HCT116 (cell line): ENCODE data around the gene WASL. TPM values are rescaled to one million over a fixed set of nuclear protein-coding genes. Genes with fewer than 3 reads are reported as not detected.

Experiments
- ATAC-seq: fragments of 200-7000 bp; cut with Tn5 transposase; 2 replicates; pipeline ENCODE4 v1.9.1; 2020; ENCODE audit warnings: mild to moderate bottlenecking, moderate library complexity
- BruUV-seq: library from RNA; stranded (reverse); fragments of 400-500 nt; replicated peaks from 2 replicates; lab custom pipeline; 2021; lab: Mats Ljungman, UMichigan
- CTCF ChIA-PET: fragments of 300-600 bp; sonication (Branson Sonifier 250); formaldehyde crosslinking; loops from one replicate; lab custom pipeline; 2021; ENCODE audit warnings: antibody characterized with exemption; lab: Charles Lee
- POLR2A ChIA-PET: fragments of 300-600, 350-600 bp; sonication (Branson Sonifier 250); formaldehyde crosslinking; loops from one replicate; lab custom pipeline; 2021; ENCODE audit warnings: antibody characterized with exemption; lab: Charles Lee
- RAD21 ChIA-PET, 2 experiments: fragments of 300-600 bp; sonication (Branson Sonifier 250); formaldehyde crosslinking; loops; one replicate each; lab custom pipeline; 2023; ENCODE audit warnings: low total read pairs in 2 of 2; ENCODE audit not compliant: uncharacterized antibody in 2 of 2, unreplicated experiment in 2 of 2, low non-redundant PET in 1 of 2; lab: Charles Lee
- DNase-seq: peaks from one replicate; pipeline ENCODE4 v3.0.0-alpha.2; 2010; ENCODE audit warnings: low read depth, low spot score
- H2AFZ ChIP-seq: fragments of 200-600 bp; shearing (Covaris generic), sonication (generic); 2 replicates; pipeline ENCODE4 v1.6.1; 2017; ENCODE audit warnings: low read depth, mixed run types, mixed read lengths, antibody characterized with exemption, low read length; ENCODE audit not compliant: poor library complexity, severe bottlenecking
- H3K27ac ChIP-seq: 2 replicates; pipeline ENCODE4 v1.5.1; 2012; ENCODE audit warnings: low read depth, low read length
- H3K27me3 ChIP-seq: fragments of 200-600 bp; sonication (generic); 2 replicates; pipeline ENCODE4 v1.6.1; 2016; ENCODE audit warnings: mixed run types, low read length, mixed read lengths; ENCODE audit not compliant: insufficient read depth
- H3K36me3 ChIP-seq, 2 experiments: fragments of 200-500 bp in 1 of 2; fragments of 200-600 bp in 1 of 2; sonication (Bioruptor generic) in 1 of 2; sonication (generic) in 1 of 2; 2 replicates each; pipeline versions ENCODE4 v1.5.1 to v1.6.1; 2014 to 2016; ENCODE audit warnings: low read length in 2 of 2, inconsistent platforms in 1 of 2, mixed read lengths in 1 of 2, mixed run types in 1 of 2; ENCODE audit not compliant: insufficient read depth in 2 of 2, control insufficient read depth in 1 of 2
- H3K4me1 ChIP-seq, 2 experiments: fragments of 200-600 bp in 1 of 2; sonication (generic) in 1 of 2; 2 replicates each; pipeline versions ENCODE4 v1.5.1 to v1.6.1; 2012 to 2017; ENCODE audit warnings: low read length in 2 of 2, inconsistent platforms in 1 of 2, mild to moderate bottlenecking in 1 of 2, mixed read lengths in 1 of 2, mixed run types in 1 of 2, moderate library complexity in 1 of 2; ENCODE audit not compliant: insufficient read depth in 2 of 2, control insufficient read depth in 1 of 2
- H3K4me2 ChIP-seq: fragments of 200-600 bp; sonication (generic); 2 replicates; pipeline ENCODE4 v1.6.1; 2017; ENCODE audit warnings: mixed run types, low read length, mixed read lengths
- H3K4me3 ChIP-seq, 2 experiments: fragments of 200-600 bp in 1 of 2; sonication (generic) in 1 of 2; replicated peaks in 1 of 2; 2 replicates each; pipeline ENCODE4 v1.5.1; 2011 to 2016; ENCODE audit warnings: low read length in 2 of 2, control low read depth in 1 of 2, low read depth in 1 of 2, mild to moderate bottlenecking in 1 of 2, mixed read lengths in 1 of 2, mixed run types in 1 of 2
- H3K79me2 ChIP-seq: fragments of 200-600 bp; sonication (generic); 2 replicates; pipeline ENCODE4 v1.6.1; 2017; ENCODE audit warnings: mild to moderate bottlenecking, mixed run types, low read length, moderate library complexity, mixed read lengths; ENCODE audit not compliant: insufficient read depth
- H3K9ac ChIP-seq: fragments of 200-600 bp; sonication (generic); 2 replicates; pipeline ENCODE4 v1.6.1; 2016; ENCODE audit warnings: low read length, mixed read lengths
- H3K9me2 ChIP-seq: fragments of 200-600 bp; sonication (generic), shearing (Covaris generic); 2 replicates; pipeline ENCODE4 v1.6.1; 2017; ENCODE audit warnings: mixed run types, mild to moderate bottlenecking, moderate library complexity; ENCODE audit not compliant: insufficient read depth
- H3K9me3 ChIP-seq, 2 experiments: fragments of 200-500 bp in 1 of 2; fragments of 200-600 bp in 1 of 2; sonication (Bioruptor generic) in 1 of 2; sonication (generic) in 1 of 2; 2 replicates each; pipeline ENCODE4 v1.6.1; 2014 to 2017; ENCODE audit warnings: low read length in 2 of 2, mixed read lengths in 2 of 2, inconsistent platforms in 1 of 2, low read depth in 1 of 2, mild to moderate bottlenecking in 1 of 2, mixed run types in 1 of 2, moderate library complexity in 1 of 2; ENCODE audit not compliant: control insufficient read depth in 1 of 2, insufficient read depth in 1 of 2
- H4K20me1 ChIP-seq: fragments of 200-600 bp; sonication (generic), shearing (Covaris generic); 2 replicates; pipeline ENCODE4 v1.6.1; 2017; ENCODE audit warnings: mixed run types, mild to moderate bottlenecking, moderate library complexity; ENCODE audit not compliant: insufficient read depth
- CTCF ChIP-seq, 3 experiments: fragments of 200-600 bp in 1 of 3; sonication (generic) in 1 of 3; IDR thresholded peaks in 2 of 3; conservative IDR thresholded peaks in 1 of 3; 2 replicates each; pipeline ENCODE4 v1.5.1; 2012 to 2017; ENCODE audit warnings: low read depth in 2 of 3, low read length in 2 of 3, antibody characterized with exemption in 1 of 3, borderline replicate concordance in 1 of 3, control low read depth in 1 of 3, mild to moderate bottlenecking in 1 of 3, mixed read lengths in 1 of 3, mixed run types in 1 of 3, moderate library complexity in 1 of 3; ENCODE audit not compliant: insufficient read depth in 1 of 3
- EGR1 ChIP-seq: IDR thresholded peaks from 2 replicates; pipeline ENCODE4 v1.6.1; 2012; ENCODE audit warnings: low read depth
- ELF1 ChIP-seq: IDR thresholded peaks from 2 replicates; pipeline ENCODE4 v1.6.1; 2012; ENCODE audit warnings: low read depth, borderline replicate concordance
- FOSL1 ChIP-seq: IDR thresholded peaks from 2 replicates; pipeline ENCODE4 v1.6.1; 2012; ENCODE audit warnings: low read depth
- JUND ChIP-seq: IDR thresholded peaks from 2 replicates; pipeline ENCODE4 v1.6.1; 2012
- SIN3A ChIP-seq: IDR thresholded peaks from 2 replicates; pipeline ENCODE4 v1.6.1; 2012; ENCODE audit warnings: low read depth
- SP1 ChIP-seq: IDR thresholded peaks from 2 replicates; pipeline ENCODE4 v1.6.1; 2012; ENCODE audit warnings: low read depth
- TCF7L2 ChIP-seq: IDR thresholded peaks from 2 replicates; pipeline ENCODE4 v1.7.0; 2011; ENCODE audit warnings: borderline replicate concordance, inconsistent platforms; ENCODE audit not compliant: insufficient read depth, insufficient read length; ENCODE audit errors: extremely low read depth
- YY1 ChIP-seq: IDR thresholded peaks from 2 replicates; pipeline ENCODE4 v1.6.1; 2011; ENCODE audit warnings: low read length, low read depth, moderate library complexity, mild to moderate bottlenecking; ENCODE audit not compliant: insufficient replicate concordance; ENCODE audit errors: extremely low read depth
- ZFX ChIP-seq: fragments of 450-650 bp; IDR thresholded peaks from 2 replicates; pipeline ENCODE4 v1.6.1; 2017
- ZNF274 ChIP-seq: fragments of 200-500 bp; sonication (Bioruptor generic); IDR thresholded peaks from 2 replicates; pipeline ENCODE4 v1.6.1; 2014; ENCODE audit warnings: mild to moderate bottlenecking, low read depth, low read length, inconsistent platforms
- intact Hi-C: fragments of 100-400 bp; cut with micrococcal nuclease; formaldehyde crosslinking; loops from 2 replicates; pipeline ENCODE4 v1.10.0; 2022
- total RNA-seq: library from RNA; stranded (reverse); gene quantifications from one replicate; pipeline ENCODE4 v1.2.1, GENCODE V29; 2021; ENCODE audit not compliant: unreplicated experiment

WASL gene
- total RNA-seq, 1 experiment from 2014 or later: 26.2 TPM

GRCh38 chr7:123663200-123663599 lies 85.6 kb downstream of the WASL start:
- H2AFZ ChIP-seq: no peak overlapping the region
- H3K9me3 ChIP-seq: no peaks in the 10 kb centered on the region
- no peaks in the 10 kb centered on the region for H3K79me2 ChIP-seq
- BruUV-seq: no TSS peak
- H3K4me1 ChIP-seq: no peaks in the 10 kb centered on the region
- no peak overlapping the region for H3K9ac ChIP-seq
- DNase-seq (no peak), ATAC-seq (no peak)
- H3K4me3 ChIP-seq: no peak overlapping the region
- H4K20me1 ChIP-seq: no peaks in the 10 kb centered on the region
- H3K27me3 ChIP-seq: no peaks in the 10 kb centered on the region
- ChIA-PET CTCF (no interaction called here), POLR2A (no interaction called here), RAD21 (no interaction called here)
- H3K9me2 ChIP-seq: no peaks in the 10 kb centered on the region
- no peaks in the 10 kb centered on the region for H3K36me3 ChIP-seq
- H3K4me2 ChIP-seq: no peak overlapping the region
- H3K27ac ChIP-seq: no peak overlapping the region
- intact Hi-C loops: no loop called here
- TF ChIP-seq JUND (no peak), SP1 (no peak), ELF1 (no peak), FOSL1 (no peak), SIN3A (no peak), ZNF274 (no peak), ZFX (no peak)

GRCh38 chr7:123662755-123663154 lies 86.0 kb downstream of the WASL start:
- no peak for DNase-seq
- CTCF ChIA-PET: no interaction called here

More at GRCh38 chr7:123662755-123663154, 86.0 kb downstream of the WASL start:
- ChIA-PET RAD21 (no interaction called here), POLR2A (no interaction called here)
- Histone ChIP-seq H3K36me3 (no peaks in the 10 kb centered on the region), H3K9me3 (no peaks in the 10 kb centered on the region), H3K4me3 (no peak overlapping the region), H3K9me2 (no peaks in the 10 kb centered on the region), H3K79me2 (no peaks in the 10 kb centered on the region), H3K4me2 (no peak overlapping the region), H3K9ac (no peak overlapping the region), H3K27me3 (no peaks in the 10 kb centered on the region), H2AFZ (no peak overlapping the region), H3K27ac (no peak overlapping the region), H4K20me1 (no peaks in the 10 kb centered on the region), H3K4me1 (no peaks in the 10 kb centered on the region)
- ATAC-seq: no peak
- intact Hi-C loops: no loop called here
- no TSS peak for BruUV-seq
- no peak for TF ChIP-seq TCF7L2
- TF ChIP-seq SP1: no peak
- no peak for TF ChIP-seq CTCF (IDR thresholded peaks at IDR 0.05 in 2 of 3, conservative IDR thresholded peaks at IDR 0.05 in 1 of 3; ENCODE audit: borderline replicate concordance in 1 of 3, insufficient read depth in 1 of 3, low read depth in 2 of 3, low read length in 2 of 3)
- no peak for TF ChIP-seq YY1
- TF ChIP-seq EGR1: no peak
- TF ChIP-seq, all 23 proteins: peak for 0
